IMR-90 (cell line): ENCODE measurements around the gene UBE2D4. TPM values are rescaled to one million over a fixed set of nuclear protein-coding genes. Genes with fewer than 3 reads are reported as not detected.

Experiments used
- ATAC-seq: fragments of 200-7000 bp; cut with Tn5 transposase; 2 replicates; pipeline ENCODE4 v1.9.1; 2020; ENCODE audit warnings: low read depth, mild to moderate bottlenecking, moderate library complexity
- BruUV-seq: library from RNA; stranded (reverse); fragments of 400-500 nt; replicated peaks from 2 replicates; lab custom pipeline; 2021; lab: Mats Ljungman, UMichigan
- CTCF ChIA-PET: fragments of 300-600 bp; formaldehyde crosslinking; extraction: SDS; loops from one replicate; lab custom pipeline; 2021; ENCODE audit warnings: antibody characterized with exemption; lab: Yijun Ruan, JAX
- POLR2A ChIA-PET: fragments of 300-600 bp; sonication (Branson Sonifier 250); formaldehyde crosslinking; loops from one replicate; lab custom pipeline; 2022; ENCODE audit warnings: antibody characterized with exemption; ENCODE audit not compliant: unreplicated experiment; lab: Charles Lee
- DNase-seq: peaks from one replicate; pipeline ENCODE4 v3.0.0; 2013
- H2AFZ ChIP-seq: replicated peaks from 2 replicates; pipeline ENCODE3; 2013; ENCODE audit warnings: low read length, mild to moderate bottlenecking; ENCODE audit not compliant: poor library complexity
- H2AK5ac ChIP-seq: 2 replicates; pipeline ENCODE4 v1.6.1; 2013; ENCODE audit warnings: low read depth, low read length, inconsistent platforms
- H2AK9ac ChIP-seq: replicated peaks from 2 replicates; pipeline ENCODE3; 2013; ENCODE audit warnings: mild to moderate bottlenecking, low read depth, low read length, moderate library complexity; ENCODE audit not compliant: poor library complexity
- H2BK120ac ChIP-seq: 2 replicates; pipeline ENCODE4 v1.6.1; 2013; ENCODE audit warnings: low read depth, low read length, inconsistent platforms
- H2BK15ac ChIP-seq: 3 replicates; pipeline ENCODE4 v1.6.1; 2013; ENCODE audit warnings: low read depth, low read length, inconsistent platforms
- H2BK20ac ChIP-seq: 2 replicates; pipeline ENCODE4 v1.6.1; 2013; ENCODE audit warnings: low read depth, mild to moderate bottlenecking, inconsistent platforms, low read length, moderate library complexity
- H2BK5ac ChIP-seq: 2 replicates; pipeline ENCODE4 v1.6.1; 2013; ENCODE audit warnings: mild to moderate bottlenecking, low read depth, low read length, inconsistent platforms; ENCODE audit not compliant: poor library complexity, severe bottlenecking
- H3K14ac ChIP-seq: replicated peaks from 2 replicates; pipeline ENCODE4 v1.6.1; 2013; ENCODE audit warnings: low read depth, low read length, inconsistent platforms
- H3K18ac ChIP-seq: 2 replicates; pipeline ENCODE4 v1.6.1; 2013; ENCODE audit warnings: low read depth, low read length, control low read depth
- H3K23ac ChIP-seq: 2 replicates; pipeline ENCODE4 v1.6.1; 2013; ENCODE audit warnings: low read depth, low read length, inconsistent platforms
- H3K27ac ChIP-seq: 2 replicates; pipeline ENCODE4 v1.5.1; 2013; ENCODE audit warnings: mild to moderate bottlenecking, control low read depth, low read length; ENCODE audit not compliant: insufficient read depth
- H3K27me3 ChIP-seq: 2 replicates; pipeline ENCODE4 v1.6.1; 2013; ENCODE audit warnings: low read length; ENCODE audit not compliant: control insufficient read depth, insufficient read depth
- H3K36me3 ChIP-seq: 2 replicates; pipeline ENCODE4 v1.6.1; 2013; ENCODE audit warnings: low read length, mixed read lengths; ENCODE audit not compliant: control insufficient read depth, insufficient read depth
- H3K4ac ChIP-seq: 2 replicates; pipeline ENCODE4 v1.6.1; 2013; ENCODE audit warnings: low read depth, low read length, inconsistent platforms
- H3K4me1 ChIP-seq: 2 replicates; pipeline ENCODE4 v1.6.1; 2013; ENCODE audit warnings: low read length, mixed read lengths; ENCODE audit not compliant: control insufficient read depth, insufficient read depth
- H3K4me2 ChIP-seq: 2 replicates; pipeline ENCODE4 v1.6.1; 2013; ENCODE audit warnings: low read depth, mild to moderate bottlenecking, control low read depth, low read length, moderate library complexity
- H3K4me3 ChIP-seq: 2 replicates; pipeline ENCODE4 v1.5.1; 2013; ENCODE audit warnings: low read depth, mild to moderate bottlenecking, control low read depth, low read length, moderate library complexity; ENCODE audit not compliant: insufficient read depth
- H3K56ac ChIP-seq: 2 replicates; pipeline ENCODE4 v1.6.1; 2013; ENCODE audit warnings: low read length, inconsistent platforms; ENCODE audit not compliant: insufficient read depth; ENCODE audit errors: extremely low read depth
- H3K79me1 ChIP-seq, 2 experiments: 2 replicates each; pipeline ENCODE4 v1.6.1; 2013; ENCODE audit warnings: low read length in 2 of 2, inconsistent platforms in 1 of 2, low read depth in 1 of 2
- H3K9ac ChIP-seq: 2 replicates; pipeline ENCODE4 v1.6.1; 2013; ENCODE audit warnings: low read depth, low read length, control low read depth
- H3K9me1 ChIP-seq: 2 replicates; pipeline ENCODE4 v1.6.1; 2013; ENCODE audit warnings: low read length, inconsistent platforms; ENCODE audit not compliant: insufficient read depth
- H3K9me3 ChIP-seq: 2 replicates; pipeline ENCODE4 v1.6.1; 2013; ENCODE audit warnings: low read length; ENCODE audit not compliant: control insufficient read depth, insufficient read depth
- H4K20me1 ChIP-seq: 2 replicates; pipeline ENCODE4 v1.6.1; 2013; ENCODE audit warnings: low read length, inconsistent platforms; ENCODE audit not compliant: insufficient read depth
- H4K5ac ChIP-seq: 2 replicates; pipeline ENCODE4 v1.6.1; 2013; ENCODE audit warnings: mild to moderate bottlenecking, low read depth, low read length, control low read depth
- H4K8ac ChIP-seq, 2 experiments: 2 replicates each; pipeline ENCODE4 v1.6.1; 2013; ENCODE audit warnings: low read depth in 2 of 2, low read length in 2 of 2, control low read depth in 1 of 2, inconsistent platforms in 1 of 2
- H4K91ac ChIP-seq: 2 replicates; pipeline ENCODE4 v1.6.1; 2013; ENCODE audit warnings: low read depth, low read length, inconsistent platforms; ENCODE audit not compliant: insufficient read depth
- BHLHE40 ChIP-seq: fragments of 150-350 bp; IDR thresholded peaks from 2 replicates; pipeline ENCODE4 v1.6.1; 2016; ENCODE audit warnings: mild to moderate bottlenecking, low read depth, low read length
- CEBPB ChIP-seq: IDR thresholded peaks from 2 replicates; pipeline ENCODE4 v1.6.1; 2012; ENCODE audit warnings: low read depth, low read length, improper control_type of control experiment
- FOS ChIP-seq: fragments of 150-350 bp; IDR thresholded peaks from 2 replicates; pipeline ENCODE4 v1.6.1; 2016; ENCODE audit warnings: low read depth, low read length
- MAZ ChIP-seq: IDR thresholded peaks from 2 replicates; pipeline ENCODE4 v1.6.1; 2012; ENCODE audit warnings: low read depth, mild to moderate bottlenecking, low read length, improper control_type of control experiment, moderate library complexity, borderline replicate concordance
- MXI1 ChIP-seq: IDR thresholded peaks from 2 replicates; pipeline ENCODE4 v1.6.1; 2012; ENCODE audit warnings: low read depth, mild to moderate bottlenecking, low read length, moderate library complexity, borderline replicate concordance
- NFE2L2 ChIP-seq: fragments of 150-350 bp; IDR thresholded peaks from 2 replicates; pipeline ENCODE4 v1.6.1; 2016; ENCODE audit warnings: low read depth, mild to moderate bottlenecking, low read length
- POLR2A ChIP-seq: IDR thresholded peaks from 2 replicates; pipeline ENCODE4 v1.6.1; 2012; ENCODE audit warnings: mild to moderate bottlenecking, low read depth, low read length
- RAD21 ChIP-seq: IDR thresholded peaks from 2 replicates; pipeline ENCODE4 v1.6.1; 2012; ENCODE audit warnings: low read length, improper control_type of control experiment
- RCOR1 ChIP-seq: IDR thresholded peaks from 2 replicates; pipeline ENCODE4 v1.6.1; 2012; ENCODE audit warnings: mild to moderate bottlenecking, low read length, improper control_type of control experiment; ENCODE audit not compliant: insufficient replicate concordance
- RFX5 ChIP-seq: IDR thresholded peaks from 2 replicates; pipeline ENCODE4 v1.8.0; 2012; ENCODE audit warnings: low read depth, mild to moderate bottlenecking, low read length, moderate library complexity
- SMC3 ChIP-seq: fragments of 150-350 bp; IDR thresholded peaks from 2 replicates; pipeline ENCODE4 v1.6.1; 2016; ENCODE audit warnings: low read depth, mild to moderate bottlenecking, antibody characterized with exemption, low read length, moderate library complexity
- WGBS, 2 experiments: methylation state at CpG; one replicate each; pipeline versions ENCODE4 v1.1.5 to v1.1.7; 2013; ENCODE audit warnings: missing lambda C conversion rate in 2 of 2; ENCODE audit not compliant: insufficient read length in 1 of 2; ENCODE audit errors: extremely low coverage in 2 of 2; 5-methylcytosine and 5-hydroxymethylcytosine counted together
- dilution Hi-C: fragments of 300-500 bp; cut with HindIII; formaldehyde crosslinking; loops from one replicate; pipeline ENCODE4 v1.14.3; 2018; ENCODE audit warnings: low sequenced_read_pairs; ENCODE audit not compliant: unreplicated experiment
- in situ Hi-C: fragments of 300-500 bp; cut with MboI; formaldehyde crosslinking; loops from 3 replicates; pipeline ENCODE4 v1.14.3; 2019; ENCODE audit warnings: low sequenced_read_pairs, inconsistent platforms, mixed read lengths
- intact Hi-C: fragments of 100-400 bp; cut with micrococcal nuclease; formaldehyde crosslinking; loops from 2 replicates; pipeline ENCODE4 v1.10.0; 2022
- polyA plus RNA-seq, 3 experiments: library from polyadenylated mRNA; depleted of rRNA; stranded (reverse); fragments of >200 nt; gene quantifications; 2 replicates each; pipeline ENCODE4 v1.2.3, GENCODE V29; 2012; ENCODE audit warnings: low replicate concordance in 1 of 3
- total RNA-seq: library from RNA; depleted of rRNA; stranded (reverse); fragments of >200 nt; gene quantifications from 2 replicates; pipeline ENCODE4 v1.2.3, GENCODE V29; 2012
- TF ChIP-seq, protein P1 (sequence below): fragments of 150-350 bp; IDR thresholded peaks from 2 replicates; pipeline ENCODE4 v1.6.1; 2016; ENCODE audit warnings: low read depth, mild to moderate bottlenecking, low read length, moderate library complexity, borderline replicate concordance
- TF ChIP-seq, protein P2 (sequence below): conservative IDR thresholded peaks from 2 replicates; pipeline ENCODE4 v1.5.1; 2012; ENCODE audit warnings: mild to moderate bottlenecking, low read depth, low read length, improper control_type of control experiment

The UBE2D4 gene
- total and polyA plus RNA-seq, 2 of the 4 experiments (the other 2 are of a cell fraction): 9.7 to 10.5 TPM

DNA sequence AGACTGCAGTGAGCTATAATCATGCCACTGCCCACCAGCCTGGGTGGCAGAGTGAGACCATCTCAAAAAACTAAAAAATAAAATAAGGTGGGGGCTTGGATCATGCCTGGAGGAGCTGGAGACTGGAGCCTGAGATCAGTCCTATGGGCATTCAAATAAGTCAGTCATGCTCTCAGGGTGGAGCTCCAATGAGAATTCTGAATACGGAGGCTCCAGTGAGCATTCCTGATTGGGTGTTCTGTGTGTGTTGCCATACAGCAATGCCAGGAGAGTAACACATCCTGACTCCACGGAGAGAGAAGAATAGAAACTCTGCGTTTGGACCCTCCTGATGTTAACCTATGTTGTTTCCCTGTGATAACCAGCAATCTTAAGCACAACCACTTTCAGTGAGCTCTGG lies 16.0 kb downstream of the UBE2D4 start:
- Histone ChIP-seq H2AK9ac (peak overlapping the region; percentile 42), H3K36me3 (peaks cover 3% of the 10 kb centered on the region; the same call in 1 of the 2 replicates), H2AFZ (no peak overlapping the region), H2AK5ac (no peak overlapping the region), H3K4ac (no peak overlapping the region), H4K5ac (no peak overlapping the region), H3K14ac (no peak overlapping the region), H3K56ac (no peak overlapping the region), H2BK20ac (no peak overlapping the region), H3K27me3 (no peaks in the 10 kb centered on the region), H3K4me3 (no peak overlapping the region), H4K91ac (no peak overlapping the region), H3K4me1 (no peaks in the 10 kb centered on the region), H3K4me2 (no peak overlapping the region), H2BK120ac (no peak overlapping the region), H2BK15ac (no peak overlapping the region), H3K27ac (no peak overlapping the region), H4K20me1 (no peaks in the 10 kb centered on the region), H3K9ac (no peak overlapping the region), H3K79me1 (no peaks in the 10 kb centered on the region), H4K8ac (no peak overlapping the region), H3K9me3 (no peaks in the 10 kb centered on the region), H3K23ac (no peak overlapping the region), H3K9me1 (no peaks in the 10 kb centered on the region), H3K18ac (no peak overlapping the region), H2BK5ac (no peak overlapping the region)
- ChIA-PET POLR2A (interaction anchor here (0.5 kb wide), 1 partner anchor 57 kb away, joined by 7 read pairs; no protein-coding TSS in a partner anchor), CTCF (no interaction called here)
- dilution Hi-C loops: no loop called here
- TF ChIP-seq CEBPB: no peak
- TF ChIP-seq NFE2L2: no peak
- no peak for TF ChIP-seq BHLHE40
- TF ChIP-seq, protein P1, sequence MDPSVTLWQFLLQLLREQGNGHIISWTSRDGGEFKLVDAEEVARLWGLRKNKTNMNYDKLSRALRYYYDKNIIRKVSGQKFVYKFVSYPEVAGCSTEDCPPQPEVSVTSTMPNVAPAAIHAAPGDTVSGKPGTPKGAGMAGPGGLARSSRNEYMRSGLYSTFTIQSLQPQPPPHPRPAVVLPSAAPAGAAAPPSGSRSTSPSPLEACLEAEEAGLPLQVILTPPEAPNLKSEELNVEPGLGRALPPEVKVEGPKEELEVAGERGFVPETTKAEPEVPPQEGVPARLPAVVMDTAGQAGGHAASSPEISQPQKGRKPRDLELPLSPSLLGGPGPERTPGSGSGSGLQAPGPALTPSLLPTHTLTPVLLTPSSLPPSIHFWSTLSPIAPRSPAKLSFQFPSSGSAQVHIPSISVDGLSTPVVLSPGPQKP: no peak
- TF ChIP-seq, protein P2, sequence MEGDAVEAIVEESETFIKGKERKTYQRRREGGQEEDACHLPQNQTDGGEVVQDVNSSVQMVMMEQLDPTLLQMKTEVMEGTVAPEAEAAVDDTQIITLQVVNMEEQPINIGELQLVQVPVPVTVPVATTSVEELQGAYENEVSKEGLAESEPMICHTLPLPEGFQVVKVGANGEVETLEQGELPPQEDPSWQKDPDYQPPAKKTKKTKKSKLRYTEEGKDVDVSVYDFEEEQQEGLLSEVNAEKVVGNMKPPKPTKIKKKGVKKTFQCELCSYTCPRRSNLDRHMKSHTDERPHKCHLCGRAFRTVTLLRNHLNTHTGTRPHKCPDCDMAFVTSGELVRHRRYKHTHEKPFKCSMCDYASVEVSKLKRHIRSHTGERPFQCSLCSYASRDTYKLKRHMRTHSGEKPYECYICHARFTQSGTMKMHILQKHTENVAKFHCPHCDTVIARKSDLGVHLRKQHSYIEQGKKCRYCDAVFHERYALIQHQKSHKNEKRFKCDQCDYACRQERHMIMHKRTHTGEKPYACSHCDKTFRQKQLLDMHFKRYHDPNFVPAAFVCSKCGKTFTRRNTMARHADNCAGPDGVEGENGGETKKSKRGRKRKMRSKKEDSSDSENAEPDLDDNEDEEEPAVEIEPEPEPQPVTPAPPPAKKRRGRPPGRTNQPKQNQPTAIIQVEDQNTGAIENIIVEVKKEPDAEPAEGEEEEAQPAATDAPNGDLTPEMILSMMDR: no peak
- TF ChIP-seq POLR2A: no peak
- TF ChIP-seq RAD21: no peak
- TF ChIP-seq RCOR1: no peak
- TF ChIP-seq FOS: no peak
- no peak for TF ChIP-seq SMC3
- TF ChIP-seq RFX5: no peak
- no peak for TF ChIP-seq MXI1
- no peak for TF ChIP-seq MAZ
- DNase-seq (no peak), ATAC-seq (no peak)
- WGBS, 2 experiments: no CpG with 5 or more reads among the region's 3 CpGs
- BruUV-seq: no TSS peak
- in situ Hi-C loops: no loop called here
- intact Hi-C loops: no loop called here
